Natural killer cell treated with Interleukin-12 subunit alpha and Interleukin-12 subunit beta and Interleukin-15 and Interleukin-18, amount 100 ng/mL, for 72 hours (primary cell): ENCODE measurements around the gene IFIT5. TPM values are rescaled to one million over a fixed set of nuclear protein-coding genes. Genes with fewer than 3 reads are reported as not detected.

Experiments used
- ATAC-seq, 2 donors: fragments of 150-1000 bp; cut with Tn5 transposase in 1 of 2; sonication (Bioruptor Pico), chemical (Tn5 transposase) in 1 of 2; 2 replicates each; pipeline ENCODE4 v1.10.0; 2021
- DNase-seq: peaks from one replicate; pipeline ENCODE4 v3.0.0; 2022; ENCODE audit warnings: low spot score
- H3K27ac Mint-ChIP-seq, 2 donors: 1 replicate in 1 of 2; 2 replicates in 1 of 2; pipeline ENCODE4 v1.8.0; 2022; ENCODE audit warnings: mixed read lengths in 2 of 2, mild to moderate bottlenecking in 1 of 2, moderate library complexity in 1 of 2
- H3K27me3 Mint-ChIP-seq, 2 donors: 1 replicate in 1 of 2; 2 replicates in 1 of 2; pipeline ENCODE4 v1.8.0; 2022; ENCODE audit warnings: mixed read lengths in 2 of 2
- H3K36me3 Mint-ChIP-seq: one replicate; pipeline ENCODE4 v1.8.0; 2022; ENCODE audit warnings: mixed read lengths
- H3K4me1 Mint-ChIP-seq, 2 donors: 1 replicate in 1 of 2; 2 replicates in 1 of 2; pipeline ENCODE4 v1.8.0; 2022; ENCODE audit warnings: low read depth in 2 of 2, mixed read lengths in 2 of 2, mild to moderate bottlenecking in 1 of 2
- H3K4me3 Mint-ChIP-seq: one replicate; pipeline ENCODE4 v1.8.0; 2022; ENCODE audit warnings: mixed read lengths
- H3K9me3 Mint-ChIP-seq: 2 replicates; pipeline ENCODE4 v1.8.0; 2022; ENCODE audit warnings: mixed read lengths
- total RNA-seq, 2 donors: library from RNA; stranded (reverse); gene quantifications; one replicate each; pipeline ENCODE4 v1.2.3, GENCODE V29; 2022

Gene IFIT5, protein sequence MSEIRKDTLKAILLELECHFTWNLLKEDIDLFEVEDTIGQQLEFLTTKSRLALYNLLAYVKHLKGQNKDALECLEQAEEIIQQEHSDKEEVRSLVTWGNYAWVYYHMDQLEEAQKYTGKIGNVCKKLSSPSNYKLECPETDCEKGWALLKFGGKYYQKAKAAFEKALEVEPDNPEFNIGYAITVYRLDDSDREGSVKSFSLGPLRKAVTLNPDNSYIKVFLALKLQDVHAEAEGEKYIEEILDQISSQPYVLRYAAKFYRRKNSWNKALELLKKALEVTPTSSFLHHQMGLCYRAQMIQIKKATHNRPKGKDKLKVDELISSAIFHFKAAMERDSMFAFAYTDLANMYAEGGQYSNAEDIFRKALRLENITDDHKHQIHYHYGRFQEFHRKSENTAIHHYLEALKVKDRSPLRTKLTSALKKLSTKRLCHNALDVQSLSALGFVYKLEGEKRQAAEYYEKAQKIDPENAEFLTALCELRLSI
- total RNA-seq, result 10 to 100 TPM in 1 of 2 donors, 1 to 10 TPM in 1; 5.2 to 17.5 TPM

GRCh38 chr10:89414146-89414878 lies at the start of gene IFIT5:
IFIT5 (plus strand) TSS chr10:89414568; CDS start chr10:89414799, 231 bp downstream.
- DNase-seq (peak; percentile 72), ATAC-seq (peak; percentile 85 to 90)
- Mint-ChIP-seq H3K9me3 (no peaks in the 10 kb centered on the region), H3K4me1 (peaks cover 36 to 40% of the 10 kb centered on the region in 2 donors), H3K27me3 (no peaks in the 10 kb centered on the region), H3K36me3 (peaks cover 14% of the 10 kb centered on the region), H3K27ac (peak within 1 kb of the TSS; percentile 91 to 96), H3K4me3 (peak within 1 kb of the TSS; percentile 97)

GRCh38 chr10:89367529-89367928 lies 46.8 kb upstream of the IFIT5 start:
- H3K27me3 Mint-ChIP-seq, result peaks cover 0 to 16% of the 10 kb centered on the region in 2 donors
- H3K27ac Mint-ChIP-seq, result peak overlapping the region; percentile 2 to 3
- no peak overlapping the region for H3K4me3 Mint-ChIP-seq
- no peaks in the 10 kb centered on the region for H3K9me3 Mint-ChIP-seq
- H3K4me1 Mint-ChIP-seq, result peaks cover 31% of the 10 kb centered on the region in 2 donors
- DNase-seq (peak; percentile 61), ATAC-seq (peak; percentile 89 to 93)
- no peaks in the 10 kb centered on the region for H3K36me3 Mint-ChIP-seq

DNA sequence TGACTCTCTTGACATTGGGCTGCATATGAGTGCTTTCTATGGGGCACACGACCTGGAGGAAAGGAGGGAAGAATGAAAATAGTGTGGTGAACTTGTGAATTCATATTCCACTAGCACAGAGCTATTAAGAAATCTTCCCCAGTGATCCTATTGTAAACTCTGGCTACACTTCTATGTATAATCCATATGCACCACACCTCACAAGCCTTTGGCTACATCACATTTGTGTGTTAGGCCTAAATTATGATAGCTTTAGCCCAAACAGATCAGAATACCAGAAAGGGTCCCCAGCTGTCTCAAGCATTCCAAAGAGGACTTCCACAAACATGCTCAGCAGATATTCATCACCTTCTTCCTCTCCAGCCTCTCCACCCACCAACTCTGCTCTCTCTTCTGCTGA lies 46.2 kb upstream of the IFIT5 start:
- no peak for ATAC-seq
- no peaks in the 10 kb centered on the region for H3K9me3 Mint-ChIP-seq
- H3K4me3 Mint-ChIP-seq, result no peak overlapping the region
- no peak for DNase-seq
- no peaks in the 10 kb centered on the region for H3K36me3 Mint-ChIP-seq
- no peak overlapping the region for H3K27ac Mint-ChIP-seq
- H3K4me1 Mint-ChIP-seq, result peaks cover 31% of the 10 kb centered on the region in 2 donors
- peaks cover 0 to 20% of the 10 kb centered on the region in 2 donors for H3K27me3 Mint-ChIP-seq

DNA sequence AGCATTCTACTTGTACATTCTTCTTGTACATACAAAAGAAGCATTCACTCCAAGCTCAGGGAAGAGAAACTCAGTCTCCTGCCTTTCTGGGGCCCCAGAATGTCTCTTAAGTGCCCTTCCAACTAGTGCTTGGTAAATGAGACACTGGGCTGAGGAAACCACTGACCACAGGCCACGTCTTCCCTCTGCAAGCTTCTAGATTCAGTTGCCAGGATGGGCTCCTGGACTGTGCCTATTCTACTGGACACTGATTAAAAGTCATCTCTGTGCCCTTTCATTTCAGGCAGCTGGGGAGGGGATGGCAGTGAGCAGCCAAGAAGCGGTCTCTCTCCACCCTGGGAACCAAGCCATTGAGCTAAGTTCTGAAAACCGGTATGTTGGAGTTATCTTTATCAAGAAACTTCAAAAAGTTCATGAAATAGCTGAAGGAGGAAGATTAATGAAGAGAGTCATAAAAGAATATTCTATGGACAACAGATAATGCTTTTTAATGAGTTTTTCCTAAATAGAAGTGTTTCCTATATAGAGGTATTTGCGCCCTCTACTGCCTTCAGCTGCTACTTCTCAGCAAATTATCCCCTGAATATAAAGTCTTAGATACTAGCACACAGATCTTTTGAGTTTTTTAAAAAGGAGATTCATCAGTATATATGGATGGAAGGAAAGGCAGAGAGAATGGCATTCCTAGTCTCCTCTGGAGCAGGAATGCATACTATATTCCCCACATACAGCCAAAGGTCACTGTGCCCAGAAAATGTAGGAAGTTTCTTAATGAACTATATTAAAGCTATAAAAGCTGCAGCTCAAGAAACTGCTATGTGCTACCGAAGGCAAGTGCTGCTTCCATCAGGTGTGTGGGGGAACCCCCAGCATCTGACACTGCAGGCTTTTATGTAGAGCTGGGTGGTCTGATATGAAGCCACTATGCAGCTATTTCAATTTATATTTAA lies 44.9 kb upstream of the IFIT5 start:
- DNase-seq (no peak), ATAC-seq (no peak)
- H3K4me1 Mint-ChIP-seq, result peaks cover 28% of the 10 kb centered on the region in 2 donors
- peaks cover 5 to 21% of the 10 kb centered on the region in 2 donors for H3K27me3 Mint-ChIP-seq
- H3K4me3 Mint-ChIP-seq, result no peak overlapping the region
- no peaks in the 10 kb centered on the region for H3K36me3 Mint-ChIP-seq
- no peaks in the 10 kb centered on the region for H3K9me3 Mint-ChIP-seq
- no peak overlapping the region for H3K27ac Mint-ChIP-seq

DNA sequence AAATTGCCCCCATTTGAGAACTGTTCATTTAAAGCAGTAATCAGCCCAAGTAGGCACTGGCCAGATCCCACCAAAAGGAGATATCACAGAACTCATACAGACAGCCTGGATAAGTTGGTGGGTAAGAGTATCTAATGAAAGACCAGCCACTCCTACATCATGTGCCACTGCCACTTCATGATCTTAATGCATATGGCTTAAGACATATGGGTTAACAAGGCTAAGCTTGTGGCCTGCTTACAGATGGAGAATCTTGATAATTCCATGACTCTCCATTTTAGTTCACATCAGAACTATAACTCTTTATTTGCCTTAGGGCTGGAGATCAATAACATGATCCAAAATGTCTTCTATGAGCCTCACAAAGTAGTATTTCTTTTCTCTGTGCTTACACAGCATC lies 43.3 kb upstream of the IFIT5 start:
- peaks cover 22 to 23% of the 10 kb centered on the region in 2 donors for H3K4me1 Mint-ChIP-seq
- H3K27me3 Mint-ChIP-seq, result peaks cover 6 to 15% of the 10 kb centered on the region in 2 donors
- no peak overlapping the region for H3K4me3 Mint-ChIP-seq
- H3K9me3 Mint-ChIP-seq, result no peaks in the 10 kb centered on the region
- DNase-seq, result no peak
- ATAC-seq, result no peak
- no peak overlapping the region for H3K27ac Mint-ChIP-seq
- no peaks in the 10 kb centered on the region for H3K36me3 Mint-ChIP-seq

GRCh38 chr10:89371987-89372386 lies 42.4 kb upstream of the IFIT5 start:
- peaks cover 6 to 19% of the 10 kb centered on the region in 2 donors for H3K27me3 Mint-ChIP-seq
- H3K9me3 Mint-ChIP-seq, result no peaks in the 10 kb centered on the region
- DNase-seq, result no peak
- peaks cover 21 to 22% of the 10 kb centered on the region in 2 donors for H3K4me1 Mint-ChIP-seq
- no peak for ATAC-seq
- no peaks in the 10 kb centered on the region for H3K36me3 Mint-ChIP-seq
- no peak overlapping the region for H3K4me3 Mint-ChIP-seq
- no peak overlapping the region for H3K27ac Mint-ChIP-seq

- ATAC-seq, result no peak
- peaks cover 6 to 19% of the 10 kb centered on the region in 2 donors for H3K27me3 Mint-ChIP-seq
- H3K27ac Mint-ChIP-seq, result no peak overlapping the region
- peaks cover 2 to 3% of the 10 kb centered on the region in 2 donors for H3K4me1 Mint-ChIP-seq
- no peak for DNase-seq
- H3K9me3 Mint-ChIP-seq, result no peaks in the 10 kb centered on the region
- no peaks in the 10 kb centered on the region for H3K36me3 Mint-ChIP-seq
- no peak overlapping the region for H3K4me3 Mint-ChIP-seq
Observed at GRCh38 chr10:89373916-89374711, 40.3 kb upstream of the IFIT5 start.

DNA sequence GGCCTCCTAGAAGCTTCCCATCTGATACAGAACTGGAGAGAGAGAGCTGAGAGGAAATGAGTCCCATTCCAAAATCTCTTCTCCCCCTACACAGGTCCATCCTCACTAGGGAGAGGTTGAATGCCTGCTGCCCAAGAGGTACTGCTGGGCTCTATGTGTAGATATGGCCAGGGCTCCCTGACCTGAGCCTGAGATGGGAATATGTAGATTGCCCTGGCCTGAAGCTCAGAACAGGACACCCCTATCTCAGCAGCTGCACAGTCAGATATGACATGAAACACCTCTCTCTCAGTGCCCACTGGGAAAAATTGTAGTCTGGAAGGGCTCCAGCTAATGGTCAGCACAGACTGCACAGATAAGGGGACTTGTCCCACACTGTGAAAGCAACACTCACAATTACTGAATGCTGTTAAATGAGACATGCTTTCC lies 39.6 kb upstream of the IFIT5 start:
- H3K4me1 Mint-ChIP-seq, result no peaks in the 10 kb centered on the region
- DNase-seq (no peak), ATAC-seq (no peak)
- no peak overlapping the region for H3K27ac Mint-ChIP-seq
- no peak overlapping the region for H3K4me3 Mint-ChIP-seq
- H3K9me3 Mint-ChIP-seq, result no peaks in the 10 kb centered on the region
- no peaks in the 10 kb centered on the region for H3K36me3 Mint-ChIP-seq
- H3K27me3 Mint-ChIP-seq, result peaks cover 6 to 16% of the 10 kb centered on the region in 2 donors

DNA sequence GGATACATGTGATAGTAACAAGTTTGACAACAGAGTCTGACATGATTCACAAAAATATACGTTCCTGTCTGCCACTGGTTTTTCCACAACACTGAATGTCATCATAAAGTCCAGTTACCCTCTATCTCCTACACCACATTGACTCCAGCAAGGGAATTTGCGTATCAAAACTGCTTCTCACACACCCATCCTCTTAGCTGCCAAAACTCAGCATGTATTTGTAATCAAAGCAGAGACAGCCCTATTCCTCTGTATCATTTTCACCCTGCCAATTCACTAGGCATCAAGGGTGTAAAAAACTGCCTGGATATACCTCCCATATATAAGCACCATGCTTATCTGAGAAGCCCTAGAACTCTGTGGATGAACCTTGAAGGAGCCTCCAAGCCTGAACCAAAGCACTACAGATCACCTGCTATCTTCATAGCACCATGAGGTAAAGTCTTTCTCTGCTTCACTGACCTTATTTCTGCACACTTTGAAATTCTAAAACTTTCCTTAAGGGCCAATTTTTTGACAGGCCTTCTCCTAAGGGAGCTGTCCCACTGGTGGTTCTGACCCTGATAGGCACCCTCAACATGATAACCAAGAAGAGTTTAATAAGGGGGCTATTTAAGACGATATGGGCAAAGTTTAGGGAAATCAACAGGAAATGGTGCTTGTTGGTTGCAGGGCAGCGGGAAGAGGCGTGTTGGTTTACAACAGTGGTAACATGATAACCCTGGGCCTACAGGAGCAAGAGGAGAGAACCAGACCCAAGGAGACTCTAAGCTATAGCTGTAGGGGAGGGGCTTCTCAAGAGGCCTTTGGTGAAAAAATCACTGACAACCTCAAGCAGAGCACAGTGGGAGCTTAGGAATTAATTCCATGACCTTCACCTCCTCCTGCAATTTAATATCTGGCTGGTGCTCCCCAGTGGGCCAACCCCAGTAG lies 36.4 kb upstream of the IFIT5 start, which contains the start of gene IFIT1B:
Gene IFIT1B, plus strand, starts transcription at position 352 of the 933 bp plus-strand sequence. Its CDS starts 80 bp downstream, at position 432.
- ATAC-seq, result no peak
- Mint-ChIP-seq H3K9me3 (no peaks in the 10 kb centered on the region), H3K27ac (no peak within 1 kb of the TSS), H3K36me3 (no peaks in the 10 kb centered on the region), H3K4me1 (no peaks in the 10 kb centered on the region), H3K27me3 (peaks cover 6 to 10% of the 10 kb centered on the region in 2 donors), H3K4me3 (no peak within 1 kb of the TSS)
- no peak for DNase-seq

GRCh38 chr10:89379103-89379502 lies 35.3 kb upstream of the IFIT5 start:
- no peak for ATAC-seq
- H3K27me3 Mint-ChIP-seq, result peaks cover 5 to 10% of the 10 kb centered on the region in 2 donors

GRCh38 chr10:89382757-89383156 lies 31.6 kb upstream of the IFIT5 start:
- ATAC-seq (no peak), DNase-seq (no peak)
- H3K36me3 Mint-ChIP-seq, result no peaks in the 10 kb centered on the region
- no peaks in the 10 kb centered on the region for H3K4me1 Mint-ChIP-seq
- no peak overlapping the region for H3K4me3 Mint-ChIP-seq
- H3K27me3 Mint-ChIP-seq, result peaks cover 0 to 4% of the 10 kb centered on the region in 2 donors
- H3K9me3 Mint-ChIP-seq, result no peaks in the 10 kb centered on the region
- H3K27ac Mint-ChIP-seq, result no peak overlapping the region

More at GRCh38 chr10:89379103-89379502, 35.3 kb upstream of the IFIT5 start:
- H3K36me3 Mint-ChIP-seq, result no peaks in the 10 kb centered on the region
- H3K4me3 Mint-ChIP-seq, result no peak overlapping the region
- no peaks in the 10 kb centered on the region for H3K4me1 Mint-ChIP-seq
- DNase-seq, result no peak
- H3K27ac Mint-ChIP-seq, result no peak overlapping the region
- no peaks in the 10 kb centered on the region for H3K9me3 Mint-ChIP-seq
